Colonic mucosa (tissue), 4 donors: ENCODE data around the gene SEC16A. TPM values are rescaled to one million over a fixed set of nuclear protein-coding genes. Genes with fewer than 3 reads are reported as not detected.
A peak's percentile ranks its signal among the peaks of the same experiment; 100 is the strongest.

Experiments
- DNase-seq: peaks from one replicate; pipeline ENCODE4 v3.0.0-alpha.2; 2020
- H3K27ac ChIP-seq: fragments of 200-600 bp; one replicate; pipeline ENCODE4 v1.8.0; 2021
- H3K27me3 ChIP-seq: fragments of 200-600 bp; one replicate; pipeline ENCODE4 v1.8.0; 2021
- H3K36me3 ChIP-seq: fragments of 200-600 bp; one replicate; pipeline ENCODE4 v1.8.0; 2021
- H3K4me1 ChIP-seq: fragments of 200-600 bp; one replicate; pipeline ENCODE4 v1.8.0; 2021; ENCODE audit warnings: mild to moderate bottlenecking
- H3K4me3 ChIP-seq: fragments of 200-600 bp; one replicate; pipeline ENCODE4 v1.8.0; 2021
- H3K9ac ChIP-seq, 2 donors: one replicate each; pipeline ENCODE4 v1.7.0; 2013; ENCODE audit warnings: control low read depth in 2 of 2, low read depth in 2 of 2, low read length in 2 of 2
- H3K9me3 ChIP-seq: fragments of 200-600 bp; one replicate; pipeline ENCODE4 v1.8.0; 2021
- CTCF ChIP-seq: fragments of 200-600 bp; IDR thresholded peaks from one replicate; pipeline ENCODE4 v1.8.0; 2022; ENCODE audit warnings: antibody characterized with exemption, mild to moderate bottlenecking
- intact Hi-C: fragments of 100-400 bp; cut with DNase I; formaldehyde crosslinking; loops from one replicate; pipeline ENCODE4 v1.14.1; 2022
- total RNA-seq, 2 donors: library from RNA; stranded (reverse); fragmentation: NEBNext Ultra II Directional in 1 of 2; extraction: Animal tissue kit (Norgen Biotek cat#: 25700) in 1 of 2; gene quantifications; one replicate each; pipeline ENCODE4 v1.2.1, GENCODE V29; 2021
- donor health status: healthy.
- donor health status: DM: no; HTN: no; CAD: no.
- donor health status: DM: no; HTN: no; CAD: no.

Gene SEC16A
- total RNA-seq, 2 donors from 2014 or later = 66.2 to 104 TPM

GRCh38 chr9:136439481-136440408, 43.1 kb downstream of the SEC16A start, which contains the start of gene INPP5E:
TSS of gene INPP5E (minus strand) at chr9:136439845. CDS start at chr9:136439419, 426 bp downstream.
- H3K27ac ChIP-seq = peak within 1 kb of the TSS; percentile 47
- TF ChIP-seq CTCF = peak; percentile 46
- H3K4me3 ChIP-seq = peak within 1 kb of the TSS; percentile 97
- no peaks in the 10 kb centered on the region for H3K9me3 ChIP-seq
- peaks cover 11% of the 10 kb centered on the region for H3K4me1 ChIP-seq
- H3K9ac ChIP-seq = peak within 1 kb of the TSS; percentile 73 to 90
- intact Hi-C loops = no loop called here
- H3K27me3 ChIP-seq = no peaks in the 10 kb centered on the region
- peak; percentile 75 for DNase-seq
- H3K36me3 ChIP-seq = peaks cover 17% of the 10 kb centered on the region

DNA sequence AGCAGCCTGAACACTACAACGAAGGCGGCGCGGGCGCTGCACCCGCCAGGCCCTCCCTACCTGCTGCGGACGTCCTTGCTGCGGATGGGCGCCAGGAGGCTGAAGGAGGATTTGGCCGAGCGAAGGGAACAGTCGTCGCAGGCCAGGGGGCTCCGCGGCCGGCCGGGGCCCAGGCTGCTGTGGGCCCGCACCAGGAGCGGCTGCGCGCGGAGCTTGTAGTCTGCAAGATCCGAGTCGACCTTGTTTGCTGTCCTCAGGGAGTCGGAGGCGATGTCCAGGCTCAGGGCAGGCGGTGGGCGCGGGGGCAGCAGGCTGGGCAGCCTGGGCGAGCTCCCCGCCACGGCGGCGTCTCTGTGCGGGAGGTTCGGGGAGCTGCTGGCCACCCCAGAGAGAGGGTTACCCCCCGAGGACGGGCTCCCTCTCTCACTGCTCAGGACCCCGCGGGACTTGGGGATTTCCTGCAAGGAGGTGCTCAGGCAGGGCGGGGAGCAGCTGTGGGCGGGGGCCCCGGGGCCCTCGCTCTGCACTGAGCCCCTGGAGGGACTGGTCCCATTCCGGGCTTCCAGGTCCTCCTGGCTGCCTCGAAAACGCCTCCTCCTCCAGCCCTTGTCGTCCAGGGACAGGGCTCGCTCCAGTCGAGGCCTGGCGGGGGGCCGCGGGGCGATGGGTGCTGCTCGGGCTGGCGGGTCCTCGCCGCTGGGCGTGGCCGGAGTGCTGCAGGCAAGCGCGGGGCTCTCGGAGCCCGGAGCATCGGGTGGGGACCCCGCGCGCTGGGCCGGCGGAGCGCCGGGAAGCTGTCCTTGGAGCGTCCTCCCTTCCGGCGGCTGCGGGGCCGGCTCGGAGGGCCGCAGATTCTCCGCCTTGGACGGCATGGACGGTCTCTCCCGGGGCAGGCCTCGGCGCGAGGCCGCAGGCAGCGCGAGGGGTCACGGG, 44.0 kb downstream of the SEC16A start:
- Histone ChIP-seq H3K4me3 (peak overlapping the region; percentile 97), H3K27ac (peak overlapping the region; percentile 47), H3K9ac (peak overlapping the region; percentile 73 to 90), H3K4me1 (peaks cover 11% of the 10 kb centered on the region), H3K27me3 (no peaks in the 10 kb centered on the region), H3K9me3 (no peaks in the 10 kb centered on the region), H3K36me3 (peaks cover 13% of the 10 kb centered on the region)
- DNase-seq = peak; percentile 37
- TF ChIP-seq CTCF = no peak
- intact Hi-C loops = no loop called here

GRCh38 chr9:136437839-136438547, 44.8 kb downstream of the SEC16A start:
- intact Hi-C loops = no loop called here
- Histone ChIP-seq H3K9me3 (no peaks in the 10 kb centered on the region), H3K4me3 (peak overlapping the region; percentile 97), H3K9ac (peak overlapping the region; percentile 43 to 73), H3K27ac (no peak overlapping the region), H3K4me1 (peaks cover 11% of the 10 kb centered on the region), H3K36me3 (peaks cover 4% of the 10 kb centered on the region), H3K27me3 (no peaks in the 10 kb centered on the region)
- TF ChIP-seq CTCF = no peak
- DNase-seq = no peak

DNA sequence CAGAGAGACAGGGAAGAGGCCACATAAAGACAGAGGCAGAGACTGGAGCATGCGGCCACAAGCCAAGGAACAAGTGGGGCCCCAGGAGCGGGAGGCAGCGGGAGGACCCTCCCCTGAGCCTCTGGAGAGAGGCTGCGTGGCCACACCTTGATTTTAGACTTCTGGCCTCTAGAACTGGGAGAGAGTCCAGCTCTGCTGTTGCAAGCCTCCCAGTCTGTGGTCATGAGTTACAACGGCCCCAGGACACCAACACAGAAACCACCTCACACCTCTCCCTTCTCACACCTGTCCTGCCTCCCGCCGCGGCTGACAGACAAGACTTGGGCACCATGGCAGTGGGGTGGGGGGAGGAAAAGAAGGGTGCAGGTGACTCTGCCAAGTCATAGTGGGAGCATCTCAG, 45.4 kb downstream of the SEC16A start:
- no peak for DNase-seq
- peaks cover 11% of the 10 kb centered on the region for H3K4me1 ChIP-seq
- no peak overlapping the region for H3K4me3 ChIP-seq
- H3K9me3 ChIP-seq = no peaks in the 10 kb centered on the region
- H3K9ac ChIP-seq = peak overlapping the region in 1 of 2 donors; percentile 43
- no peak overlapping the region for H3K27ac ChIP-seq
- peaks cover 3% of the 10 kb centered on the region for H3K36me3 ChIP-seq
- no peak for TF ChIP-seq CTCF
- no peaks in the 10 kb centered on the region for H3K27me3 ChIP-seq
- intact Hi-C loops = no loop called here
